MM.1S (cell line): ENCODE measurements around the gene CTNNA3.

Experiments used
- DNase-seq: peaks from one replicate; pipeline ENCODE4 v3.0.0-alpha.2; 2015
- H2AFZ ChIP-seq: fragments of 300-600 bp; sonication (generic); 2 replicates; pipeline ENCODE4 v1.6.0; 2016; ENCODE audit warnings: antibody characterized with exemption, low read length
- H3F3A ChIP-seq: fragments of 300-600 bp; sonication (generic); 2 replicates; pipeline ENCODE4 v1.6.1; 2016; ENCODE audit warnings: mild to moderate bottlenecking, antibody characterized with exemption, low read length, moderate library complexity, mixed read lengths; ENCODE audit not compliant: insufficient read depth
- H3K27ac ChIP-seq: fragments of 300-600 bp; sonication (generic); 2 replicates; pipeline ENCODE4 v1.5.1; 2016; ENCODE audit warnings: mild to moderate bottlenecking, low read length
- H3K27me3 ChIP-seq: fragments of 300-600 bp; sonication (generic); replicated peaks from 2 replicates; pipeline ENCODE4 v1.6.0; 2016; ENCODE audit warnings: low read length; ENCODE audit not compliant: insufficient read depth
- H3K36me3 ChIP-seq: fragments of 300-600 bp; sonication (generic); replicated peaks from 2 replicates; pipeline ENCODE4 v1.6.1; 2016; ENCODE audit warnings: mild to moderate bottlenecking, low read length, mixed read lengths; ENCODE audit not compliant: insufficient read depth
- H3K4me1 ChIP-seq: fragments of 300-600 bp; sonication (generic); 2 replicates; pipeline ENCODE4 v1.6.1; 2016; ENCODE audit warnings: low read length, mixed read lengths
- H3K4me2 ChIP-seq: fragments of 300-600 bp; sonication (generic); 2 replicates; pipeline ENCODE4 v1.6.0; 2016; ENCODE audit warnings: low read depth, low read length
- H3K4me3 ChIP-seq: fragments of 300-600 bp; sonication (generic); 2 replicates; pipeline ENCODE4 v1.5.1; 2016; ENCODE audit warnings: low read length, mixed read lengths
- H3K79me2 ChIP-seq: fragments of 300-600 bp; sonication (generic); 2 replicates; pipeline ENCODE4 v1.6.1; 2016; ENCODE audit warnings: mixed run types, low read length, mixed read lengths
- H3K9ac ChIP-seq: fragments of 300-600 bp; sonication (generic); 2 replicates; pipeline ENCODE4 v1.6.1; 2016; ENCODE audit warnings: low read length, mixed read lengths
- H3K9me2 ChIP-seq: fragments of 300-600 bp; sonication (generic); replicated peaks from 2 replicates; pipeline ENCODE4 v1.6.1; 2016; ENCODE audit warnings: mild to moderate bottlenecking, low read length, mixed read lengths; ENCODE audit not compliant: insufficient read depth
- H3K9me3 ChIP-seq: fragments of 300-600 bp; sonication (generic); replicated peaks from 2 replicates; pipeline ENCODE4 v1.6.1; 2016; ENCODE audit warnings: mild to moderate bottlenecking, low read length, mixed read lengths; ENCODE audit not compliant: insufficient read depth
- H4K20me1 ChIP-seq: fragments of 300-600 bp; sonication (generic); 2 replicates; pipeline ENCODE4 v1.6.1; 2016; ENCODE audit warnings: mild to moderate bottlenecking, low read length, moderate library complexity, mixed read lengths; ENCODE audit not compliant: insufficient read depth
- EZH2 ChIP-seq: fragments of 300-600 bp; sonication (generic); optimal IDR thresholded peaks from 2 replicates; pipeline ENCODE3; 2017; ENCODE audit warnings: low read depth, mild to moderate bottlenecking, antibody characterized with exemption, low read length, mixed read lengths
- EZH2phosphoT487 ChIP-seq: fragments of 300-600 bp; sonication (generic); IDR thresholded peaks from 2 replicates; pipeline ENCODE4 v1.6.1; 2018; ENCODE audit warnings: antibody characterized with exemption, low read length
- TF ChIP-seq, protein P1 (sequence below): fragments of 300-600 bp; sonication (generic); IDR thresholded peaks from 2 replicates; pipeline ENCODE4 v1.5.1; 2016; ENCODE audit warnings: antibody characterized with exemption, low read length, mixed read lengths

Gene CTNNA3

DNA sequence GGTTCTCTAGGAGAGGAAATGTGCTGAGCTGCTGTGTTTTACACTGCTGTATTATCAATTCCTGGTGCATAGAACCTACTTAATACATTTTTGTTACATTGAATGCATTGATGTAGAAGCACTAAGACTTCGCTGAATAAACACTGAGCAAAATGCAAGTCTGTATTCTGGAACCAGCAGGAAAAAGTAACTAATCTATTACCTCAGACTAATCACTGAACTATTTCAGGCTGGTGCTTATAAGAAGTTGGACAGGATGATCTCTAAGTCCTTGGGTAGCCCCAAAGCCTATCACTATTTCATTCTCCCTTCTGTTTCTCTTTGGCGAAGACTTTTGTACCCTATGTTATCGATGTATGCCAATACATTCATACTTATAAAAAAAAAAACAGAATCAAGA lies 857.3 kb downstream of the CTNNA3 start:
- Histone ChIP-seq H3K9ac (no peak overlapping the region), H3K4me2 (no peak overlapping the region), H3K4me1 (no peaks in the 10 kb centered on the region), H3K9me3 (no peaks in the 10 kb centered on the region), H3K36me3 (no peaks in the 10 kb centered on the region), H3K4me3 (no peak overlapping the region), H4K20me1 (no peaks in the 10 kb centered on the region), H2AFZ (no peak overlapping the region), H3K79me2 (no peaks in the 10 kb centered on the region), H3K27me3 (no peaks in the 10 kb centered on the region), H3K9me2 (no peaks in the 10 kb centered on the region), H3F3A (no peaks in the 10 kb centered on the region), H3K27ac (no peak overlapping the region)
- no peak for DNase-seq
- TF ChIP-seq EZH2phosphoT487 = no peak
- TF ChIP-seq EZH2 = no peak
- TF ChIP-seq, protein P1, sequence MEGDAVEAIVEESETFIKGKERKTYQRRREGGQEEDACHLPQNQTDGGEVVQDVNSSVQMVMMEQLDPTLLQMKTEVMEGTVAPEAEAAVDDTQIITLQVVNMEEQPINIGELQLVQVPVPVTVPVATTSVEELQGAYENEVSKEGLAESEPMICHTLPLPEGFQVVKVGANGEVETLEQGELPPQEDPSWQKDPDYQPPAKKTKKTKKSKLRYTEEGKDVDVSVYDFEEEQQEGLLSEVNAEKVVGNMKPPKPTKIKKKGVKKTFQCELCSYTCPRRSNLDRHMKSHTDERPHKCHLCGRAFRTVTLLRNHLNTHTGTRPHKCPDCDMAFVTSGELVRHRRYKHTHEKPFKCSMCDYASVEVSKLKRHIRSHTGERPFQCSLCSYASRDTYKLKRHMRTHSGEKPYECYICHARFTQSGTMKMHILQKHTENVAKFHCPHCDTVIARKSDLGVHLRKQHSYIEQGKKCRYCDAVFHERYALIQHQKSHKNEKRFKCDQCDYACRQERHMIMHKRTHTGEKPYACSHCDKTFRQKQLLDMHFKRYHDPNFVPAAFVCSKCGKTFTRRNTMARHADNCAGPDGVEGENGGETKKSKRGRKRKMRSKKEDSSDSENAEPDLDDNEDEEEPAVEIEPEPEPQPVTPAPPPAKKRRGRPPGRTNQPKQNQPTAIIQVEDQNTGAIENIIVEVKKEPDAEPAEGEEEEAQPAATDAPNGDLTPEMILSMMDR = no peak

DNA sequence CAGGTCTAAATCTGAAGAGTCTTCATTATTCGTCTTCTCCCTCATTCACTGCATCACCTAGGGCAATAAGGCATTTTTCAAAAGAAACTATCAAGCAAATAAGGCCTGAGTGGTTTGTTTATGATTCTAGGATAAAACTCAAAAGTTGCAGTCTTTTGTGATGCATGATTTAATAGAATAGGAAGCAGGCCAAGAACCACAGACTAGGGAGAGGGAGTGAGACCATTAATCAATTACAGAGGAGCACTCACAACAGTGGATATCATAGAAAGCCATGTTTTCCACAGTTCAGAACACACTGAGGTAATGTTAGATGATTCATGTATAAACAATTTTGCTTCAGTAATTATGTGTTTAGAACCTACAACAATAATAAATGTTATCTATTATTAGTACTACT lies 858.0 kb downstream of the CTNNA3 start:
- Histone ChIP-seq H3K9me2 (no peaks in the 10 kb centered on the region), H3K27me3 (no peaks in the 10 kb centered on the region), H3K4me1 (no peaks in the 10 kb centered on the region), H3F3A (no peaks in the 10 kb centered on the region), H3K27ac (no peak overlapping the region), H4K20me1 (no peaks in the 10 kb centered on the region), H3K4me2 (no peak overlapping the region), H3K4me3 (no peak overlapping the region), H3K9me3 (no peaks in the 10 kb centered on the region), H3K79me2 (no peaks in the 10 kb centered on the region), H3K9ac (no peak overlapping the region), H2AFZ (no peak overlapping the region), H3K36me3 (no peaks in the 10 kb centered on the region)
- DNase-seq = no peak
- no peak for TF ChIP-seq EZH2
- no peak for TF ChIP-seq EZH2phosphoT487
- TF ChIP-seq, protein P1 = no peak

DNA sequence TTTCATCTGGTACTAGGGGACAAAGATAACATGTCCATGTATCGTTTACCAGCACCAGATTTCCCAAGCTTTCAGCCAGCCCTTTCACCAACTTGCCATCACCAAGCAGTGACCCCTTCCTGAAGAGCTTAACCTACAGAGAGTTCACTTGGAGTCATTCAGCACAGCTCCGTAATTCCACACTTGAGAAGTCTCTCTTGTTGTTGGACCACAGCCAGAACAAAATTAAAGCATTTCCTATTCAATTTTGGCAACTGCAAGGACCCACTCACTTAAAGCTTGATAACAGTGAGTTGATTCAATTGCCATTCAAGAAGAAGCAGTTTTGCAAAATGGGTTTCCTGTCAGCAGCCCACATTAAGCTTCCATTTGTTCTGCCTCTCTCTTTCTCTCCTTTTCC lies 858.7 kb downstream of the CTNNA3 start:
- Histone ChIP-seq H3K79me2 (no peaks in the 10 kb centered on the region), H3K4me2 (no peak overlapping the region), H3K36me3 (no peaks in the 10 kb centered on the region), H3K9ac (no peak overlapping the region), H3F3A (no peaks in the 10 kb centered on the region), H3K27me3 (no peaks in the 10 kb centered on the region), H3K4me3 (no peak overlapping the region), H3K4me1 (no peaks in the 10 kb centered on the region), H4K20me1 (no peaks in the 10 kb centered on the region), H3K9me3 (no peaks in the 10 kb centered on the region), H3K27ac (no peak overlapping the region), H2AFZ (no peak overlapping the region), H3K9me2 (no peaks in the 10 kb centered on the region)
- TF ChIP-seq, protein P1 = no peak
- no peak for TF ChIP-seq EZH2phosphoT487
- no peak for TF ChIP-seq EZH2
- no peak for DNase-seq

DNA sequence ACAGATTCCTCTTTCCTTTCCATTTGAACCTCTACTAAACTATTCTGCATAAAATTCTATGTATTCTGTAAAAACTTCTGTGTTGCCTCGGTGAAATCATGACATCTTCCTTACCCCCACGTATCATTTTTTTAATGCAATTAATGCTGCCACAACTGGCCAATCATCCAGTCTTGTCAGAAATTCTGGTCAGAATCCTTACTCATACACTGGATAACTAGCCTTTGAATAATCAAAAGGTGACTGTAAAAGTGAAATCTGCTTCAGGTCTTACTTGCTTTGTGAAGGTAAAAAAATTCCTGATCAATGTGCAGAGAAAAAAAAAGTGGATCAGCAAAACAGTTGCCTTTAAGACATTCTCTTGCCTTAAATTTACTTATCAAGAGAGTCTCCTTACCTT lies 859.2 kb downstream of the CTNNA3 start:
- no peak overlapping the region for H3K27ac ChIP-seq
- H3K9ac ChIP-seq = no peak overlapping the region
- no peaks in the 10 kb centered on the region for H3K4me1 ChIP-seq
- no peaks in the 10 kb centered on the region for H3K9me2 ChIP-seq
- H3K4me2 ChIP-seq = no peak overlapping the region
- H3K27me3 ChIP-seq = no peaks in the 10 kb centered on the region
- DNase-seq = no peak
- H3K36me3 ChIP-seq = no peaks in the 10 kb centered on the region
- no peaks in the 10 kb centered on the region for H3F3A ChIP-seq
- no peaks in the 10 kb centered on the region for H3K9me3 ChIP-seq
- H4K20me1 ChIP-seq = no peaks in the 10 kb centered on the region
- TF ChIP-seq EZH2phosphoT487 (no peak), EZH2 (no peak)
- TF ChIP-seq, protein P1 = no peak
- no peak overlapping the region for H2AFZ ChIP-seq
- H3K4me3 ChIP-seq = no peak overlapping the region
- no peaks in the 10 kb centered on the region for H3K79me2 ChIP-seq
